HG02571 (cell line): Measurements from ENCODE around the gene STXBP2.

Experiments used
- ATAC-seq: cut with Tn5 transposase; IDR thresholded peaks from one replicate; pipeline ENCODE4 v1.9.1; 2021; ENCODE audit warnings: mild to moderate bottlenecking, moderate library complexity; ENCODE audit not compliant: unreplicated experiment

STXBP2 gene

GRCh38 chr19:7648265-7649014 lies 11.5 kb downstream of the STXBP2 start:
- no peak for ATAC-seq

- no peak for ATAC-seq
Measured at GRCh38 chr19:7650148-7650547, 13.2 kb downstream of the STXBP2 start.

- ATAC-seq, result no peak
Measured at GRCh38 chr19:7652061-7652641, 15.2 kb downstream of the STXBP2 start.

- ATAC-seq, result no peak
Measured at GRCh38 chr19:7654401-7654800, 17.5 kb downstream of the STXBP2 start.

- no peak for ATAC-seq
Measured at GRCh38 chr19:7655581-7655980, 18.7 kb downstream of the STXBP2 start.

- ATAC-seq, result no peak
Measured at GRCh38 chr19:7657131-7657751, 20.3 kb downstream of the STXBP2 start.

GRCh38 chr19:7658219-7658686 lies 21.3 kb downstream of the STXBP2 start:
- ATAC-seq, result peak; percentile 68

GRCh38 chr19:7661744-7662538 lies 25.0 kb downstream of the STXBP2 start:
- no peak for ATAC-seq

GRCh38 chr19:7662657-7663056 lies 25.7 kb downstream of the STXBP2 start:
- ATAC-seq, result no peak

GRCh38 chr19:7663706-7664105 lies 26.8 kb downstream of the STXBP2 start:
- ATAC-seq, result no peak

GRCh38 chr19:7665076-7665475 lies 28.2 kb downstream of the STXBP2 start:
- no peak for ATAC-seq

GRCh38 chr19:7668842-7669241 lies 31.9 kb downstream of the STXBP2 start, which contains the start of gene RETN:
Gene RETN (plus strand): TSS chr19:7669049. CDS start chr19:7669327, 278 bp downstream.
- ATAC-seq, result no peak

GRCh38 chr19:7669641-7670040 lies 32.7 kb downstream of the STXBP2 start:
- no peak for ATAC-seq

GRCh38 chr19:7670150-7670783 lies 33.4 kb downstream of the STXBP2 start:
- no peak for ATAC-seq

GRCh38 chr19:7670790-7671189 lies 33.9 kb downstream of the STXBP2 start:
- ATAC-seq, result no peak

- no peak for ATAC-seq
Measured at GRCh38 chr19:7672522-7672921, 35.6 kb downstream of the STXBP2 start.

GRCh38 chr19:7674010-7675005 lies 37.4 kb downstream of the STXBP2 start:
- ATAC-seq, result no peak

- no peak for ATAC-seq
Measured at GRCh38 chr19:7676376-7676775, 39.5 kb downstream of the STXBP2 start.

- no peak for ATAC-seq
Measured at GRCh38 chr19:7676854-7677253, 39.9 kb downstream of the STXBP2 start, which contains the start of gene MCEMP1. Gene MCEMP1 (plus strand): TSS chr19:7677090. CDS start chr19:7677121, 31 bp downstream.
